ENCODE data around the gene CNNM4.

- TF ChIP-seq YY1 (IDR thresholded peaks at IDR 0.05; ENCODE audit: insufficient read depth, insufficient read length): no peak
- TF ChIP-seq ZNF274 (IDR thresholded peaks at IDR 0.05; ENCODE audit: low read depth, low read length): no peak
- no peak for TF ChIP-seq SUZ12 (IDR thresholded peaks at IDR 0.05; ENCODE audit: extremely low read depth, insufficient read depth, insufficient read length)
Measured at GRCh38 chr2:96759548-96759947, 1.2 kb upstream of the CNNM4 start.

Measured in NT2/D1 (cell line).